Measurements from ENCODE around the gene ASCL3. TPM values are rescaled to one million over a fixed set of nuclear protein-coding genes. Genes with fewer than 3 reads are reported as not detected.

ASCL3 gene
- polyA plus RNA-seq, 1 experiment, result not detected

DNA sequence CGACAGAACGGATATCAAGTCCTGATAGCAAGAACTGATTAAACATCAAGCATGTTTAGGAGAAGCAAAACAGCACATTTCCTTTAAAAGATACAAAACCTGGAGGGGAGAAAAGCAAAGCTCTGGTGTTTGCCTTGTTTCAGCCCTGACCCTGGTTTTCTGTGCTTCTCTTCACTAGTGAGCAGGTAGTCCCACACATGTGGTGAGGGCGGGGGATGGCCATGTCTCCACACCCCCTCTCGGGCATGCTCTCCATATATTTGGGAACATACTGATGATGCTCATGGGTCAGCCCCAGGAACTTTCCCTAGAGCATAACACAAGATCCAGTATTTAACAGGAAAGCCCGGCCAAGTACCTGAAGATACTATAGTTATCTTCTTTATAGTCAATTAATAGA, 20.1 kb downstream of the ASCL3 start:
- POLR2A ChIA-PET, result no interaction called here

DNA sequence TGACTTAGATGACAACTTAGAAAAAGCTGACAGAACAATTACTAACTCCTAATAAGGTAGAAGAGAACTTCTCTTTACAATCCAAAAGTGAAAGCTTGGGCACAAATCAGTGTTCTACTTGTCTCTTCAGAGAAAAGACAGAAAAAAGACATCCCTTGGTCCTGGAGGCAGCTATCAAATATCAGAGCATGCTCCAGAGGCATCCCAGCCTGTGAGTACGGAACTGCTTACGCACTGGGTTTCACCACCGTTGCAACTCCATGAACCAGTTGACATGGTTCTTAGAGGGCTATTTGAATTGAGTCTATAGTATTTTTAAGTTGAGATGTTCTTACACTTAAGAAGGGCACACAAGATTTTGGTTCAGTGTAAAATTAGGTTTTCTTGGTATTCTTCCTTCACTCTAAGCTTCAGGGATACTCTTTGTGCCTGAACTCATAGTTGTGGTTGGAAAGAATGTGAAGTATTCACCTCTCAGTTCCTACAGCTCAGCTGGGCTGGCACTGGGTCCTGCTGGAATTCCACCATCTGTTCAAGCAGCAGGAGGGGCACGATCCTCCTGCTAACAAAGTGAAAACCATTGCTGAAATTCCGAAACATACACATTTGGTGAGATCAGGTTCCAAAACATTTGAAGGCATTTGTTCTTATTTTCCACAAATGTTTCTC, 25.5 kb downstream of the ASCL3 start:
- Histone ChIP-seq H3K27ac (ENCODE audit: low read depth, low read length) (peak overlapping the region; percentile 94), H3K27me3 (ENCODE audit: control insufficient read depth, insufficient read depth, low read length) (no peaks in the 10 kb centered on the region), H3K4me3 (ENCODE audit: low read depth, low read length) (peak overlapping the region; percentile 25; the same call in 1 of the 2 replicates), H3K9me3 (ENCODE audit: control insufficient read depth, insufficient read depth, low read length) (no peaks in the 10 kb centered on the region)
- TF ChIP-seq, protein P1, sequence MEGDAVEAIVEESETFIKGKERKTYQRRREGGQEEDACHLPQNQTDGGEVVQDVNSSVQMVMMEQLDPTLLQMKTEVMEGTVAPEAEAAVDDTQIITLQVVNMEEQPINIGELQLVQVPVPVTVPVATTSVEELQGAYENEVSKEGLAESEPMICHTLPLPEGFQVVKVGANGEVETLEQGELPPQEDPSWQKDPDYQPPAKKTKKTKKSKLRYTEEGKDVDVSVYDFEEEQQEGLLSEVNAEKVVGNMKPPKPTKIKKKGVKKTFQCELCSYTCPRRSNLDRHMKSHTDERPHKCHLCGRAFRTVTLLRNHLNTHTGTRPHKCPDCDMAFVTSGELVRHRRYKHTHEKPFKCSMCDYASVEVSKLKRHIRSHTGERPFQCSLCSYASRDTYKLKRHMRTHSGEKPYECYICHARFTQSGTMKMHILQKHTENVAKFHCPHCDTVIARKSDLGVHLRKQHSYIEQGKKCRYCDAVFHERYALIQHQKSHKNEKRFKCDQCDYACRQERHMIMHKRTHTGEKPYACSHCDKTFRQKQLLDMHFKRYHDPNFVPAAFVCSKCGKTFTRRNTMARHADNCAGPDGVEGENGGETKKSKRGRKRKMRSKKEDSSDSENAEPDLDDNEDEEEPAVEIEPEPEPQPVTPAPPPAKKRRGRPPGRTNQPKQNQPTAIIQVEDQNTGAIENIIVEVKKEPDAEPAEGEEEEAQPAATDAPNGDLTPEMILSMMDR (IDR thresholded peaks at IDR 0.05; ENCODE audit: low read depth, low read length), result no peak
- peak; percentile 90 for DNase-seq (ENCODE audit: low read depth, low spot score)
- ChIA-PET CTCF (interaction anchor here (0.9 kb wide), 1 partner anchor 220 kb away, joined by 6 read pairs; no protein-coding TSS in a partner anchor), POLR2A (interaction anchor here (0.6 to 1.3 kb wide), 5 partner anchors 46 to 220 kb away, joined by 3 to 8 read pairs (median 4); no protein-coding TSS in a partner anchor)

More for the DNA sequence above, 20.1 kb downstream of the ASCL3 start:
- Histone ChIP-seq H3K27ac (ENCODE audit: low read depth, low read length) (no peak overlapping the region), H3K4me3 (ENCODE audit: low read depth, low read length) (no peak overlapping the region), H3K27me3 (ENCODE audit: control insufficient read depth, insufficient read depth, low read length) (no peaks in the 10 kb centered on the region), H3K9me3 (ENCODE audit: control insufficient read depth, insufficient read depth, low read length) (no peaks in the 10 kb centered on the region)
- no peak for DNase-seq (ENCODE audit: low read depth, low spot score)
- TF ChIP-seq, protein P1 (IDR thresholded peaks at IDR 0.05; ENCODE audit: low read depth, low read length), result no peak
- CTCF ChIA-PET, result interaction anchor here (1.6 kb wide), 1 partner anchor 37 kb away, joined by 4 read pairs; no protein-coding TSS in a partner anchor

DNA sequence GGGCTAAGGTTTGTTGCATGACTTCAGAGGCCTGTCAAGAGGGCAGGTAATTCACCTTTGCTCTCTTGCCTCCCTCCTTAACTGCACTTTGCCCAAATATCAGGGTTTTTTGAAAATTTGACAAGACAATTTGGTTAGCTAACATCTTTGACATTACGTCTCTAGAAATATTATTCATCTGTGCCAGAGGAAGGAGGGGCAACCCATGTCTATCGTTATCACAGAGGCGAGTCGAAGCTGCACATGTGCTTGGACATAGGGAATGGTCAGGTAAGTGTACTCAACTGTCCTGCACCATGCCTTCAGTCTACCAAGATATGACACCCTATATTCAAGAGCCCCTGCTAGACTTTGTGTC, 28.2 kb downstream of the ASCL3 start:
- no peak overlapping the region for H3K4me3 ChIP-seq (ENCODE audit: low read depth, low read length)
- POLR2A ChIA-PET, result interaction anchor here (0.6 to 1.3 kb wide), 2 partner anchors 34 to 45 kb away, joined by 3 to 4 read pairs; no protein-coding TSS in a partner anchor

DNA sequence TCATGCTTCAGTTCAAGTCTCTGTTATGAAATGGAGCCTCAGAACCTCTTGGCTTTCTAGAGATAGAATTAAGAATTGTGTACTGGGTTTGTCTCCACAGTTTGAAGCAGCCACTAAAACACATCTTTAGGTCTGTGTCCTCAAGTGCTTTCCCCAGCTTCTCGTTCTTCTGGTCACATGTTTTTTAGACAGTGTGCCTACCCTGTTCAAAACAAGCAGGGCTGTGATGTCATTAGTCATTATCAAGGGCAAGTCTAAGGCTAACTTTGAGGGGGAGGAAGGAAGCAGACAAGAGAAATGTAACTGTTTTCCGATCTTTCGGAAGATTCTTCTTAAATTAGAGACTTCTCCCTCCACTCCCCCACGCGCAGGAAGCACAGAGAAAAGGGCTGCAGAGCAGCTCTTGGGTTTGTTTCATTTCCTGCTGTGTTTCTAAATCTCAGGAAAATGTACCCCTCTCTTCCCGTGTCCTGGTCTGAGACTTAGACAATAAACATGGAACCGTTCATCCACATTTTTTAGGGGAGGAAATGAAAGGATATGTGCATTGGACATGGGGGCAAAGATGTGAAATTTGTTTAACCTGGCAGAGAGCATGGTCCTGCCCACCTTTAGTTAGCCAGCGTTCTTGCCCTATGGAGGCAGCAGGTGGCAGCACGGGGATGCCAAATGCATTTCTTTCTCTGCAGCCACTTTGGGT, 28.7 kb downstream of the ASCL3 start:
- no peaks in the 10 kb centered on the region; the same call in 1 of the 2 replicates for H3K9me3 ChIP-seq (ENCODE audit: control insufficient read depth, insufficient read depth, low read length)
- TF ChIP-seq, protein P1 (IDR thresholded peaks at IDR 0.05; ENCODE audit: low read depth, low read length), result peak; percentile 78
- no peak for DNase-seq (ENCODE audit: low read depth, low spot score)
- ChIA-PET POLR2A (interaction anchor here (1.3 kb wide), 1 partner anchor 46 kb away, joined by 3 read pairs; no protein-coding TSS in a partner anchor), CTCF (interaction anchor here (0.6 to 2.8 kb wide), 11 partner anchors 33 to 485 kb away, joined by 3 to 33 read pairs (median 5); no protein-coding TSS in a partner anchor)
- H3K27ac ChIP-seq (ENCODE audit: low read depth, low read length), result peak overlapping the region; percentile 11
- no peaks in the 10 kb centered on the region for H3K27me3 ChIP-seq (ENCODE audit: control insufficient read depth, insufficient read depth, low read length)
- no peak overlapping the region; the same call in 1 of the 2 replicates for H3K4me3 ChIP-seq (ENCODE audit: low read depth, low read length)

More for the DNA sequence above, 28.2 kb downstream of the ASCL3 start:
- no peaks in the 10 kb centered on the region; the same call in 1 of the 2 replicates for H3K9me3 ChIP-seq (ENCODE audit: control insufficient read depth, insufficient read depth, low read length)
- CTCF ChIA-PET, result interaction anchor here (0.5 to 2.8 kb wide), 15 partner anchors 33 to 592 kb away, joined by 3 to 33 read pairs (median 4); no protein-coding TSS in a partner anchor
- TF ChIP-seq, protein P1 (IDR thresholded peaks at IDR 0.05; ENCODE audit: low read depth, low read length), result no peak
- no peak for DNase-seq (ENCODE audit: low read depth, low spot score)
- H3K27me3 ChIP-seq (ENCODE audit: control insufficient read depth, insufficient read depth, low read length), result no peaks in the 10 kb centered on the region
- no peak overlapping the region for H3K27ac ChIP-seq (ENCODE audit: low read depth, low read length)

Data from AG04450 (cell line).